Hematopoietic multipotent progenitor cell treated with erythropoietin and hydrocortisone succinate and interleukin-3 and kit ligand, for 8 days (in vitro differentiated cells): ENCODE results near the gene NCOR1.
"Not testable (repeated sequence)": the region's sequence is repeated elsewhere in the genome, so short reads cannot be mapped to it uniquely, and the experiment has no call there.

Source experiments
- DNase-seq: peaks from one replicate; pipeline ENCODE4 v3.0.0-alpha.2; 2015

The NCOR1 gene

DNA sequence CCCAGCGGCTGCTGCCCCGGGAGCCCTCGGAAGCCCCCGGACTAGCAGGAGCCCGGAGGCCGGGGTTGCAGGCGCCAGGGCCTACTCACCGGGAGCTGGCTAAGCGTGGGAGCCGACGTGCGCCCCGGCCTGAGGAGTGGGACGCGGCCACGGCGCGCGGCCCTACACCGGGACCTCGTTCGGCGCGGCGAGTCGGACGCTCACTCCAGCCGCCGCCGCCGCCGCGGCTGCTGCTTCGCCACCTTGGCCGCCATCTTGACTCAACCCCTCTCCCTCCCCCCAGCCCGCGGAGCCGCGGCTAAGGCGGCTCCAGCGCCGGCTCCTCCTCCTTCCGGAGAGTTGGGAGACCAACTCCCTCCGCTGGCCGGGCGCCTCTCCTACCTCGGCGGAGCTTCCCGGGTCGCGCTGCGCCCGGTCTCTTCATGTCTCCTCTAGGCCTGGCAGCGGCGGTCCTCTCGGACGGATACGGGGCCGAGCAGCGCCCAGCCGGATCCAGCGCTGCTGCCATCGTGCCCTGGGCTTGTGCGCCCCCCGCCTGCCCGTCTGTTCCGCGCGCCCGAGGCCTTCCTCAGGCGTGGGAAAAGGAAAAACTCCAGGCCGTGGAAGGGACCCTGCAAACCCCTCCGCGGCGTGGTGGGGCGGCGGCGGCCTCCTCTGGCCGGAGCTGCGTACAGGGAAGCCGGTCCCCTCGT lies at the start of gene NCOR1:
NCOR1 (minus strand) TSS at position 262 of the 692 bp plus-strand sequence. CDS start 20,965 bp downstream, outside the sequence.
- peak; percentile 94 for DNase-seq

DNA sequence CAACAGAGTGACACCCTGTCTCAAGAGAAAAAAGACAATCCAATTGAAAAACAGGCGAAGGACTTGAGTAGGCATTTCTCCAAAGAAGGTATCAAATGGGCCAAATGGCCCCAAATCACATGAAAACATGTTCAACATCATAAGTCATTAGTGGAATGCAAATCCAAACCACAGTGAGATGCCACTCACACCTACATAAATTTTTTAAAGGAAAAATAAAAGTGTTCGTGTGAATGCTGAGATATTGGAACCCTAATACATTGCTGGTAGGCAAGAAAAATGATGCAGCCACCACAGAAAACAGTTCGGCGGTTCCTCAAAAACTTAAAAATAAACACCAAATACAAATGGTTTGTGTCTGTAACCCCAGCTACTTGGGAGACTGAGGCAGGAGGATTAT lies 46.9 kb upstream of the NCOR1 start:
- no peak for DNase-seq

DNA sequence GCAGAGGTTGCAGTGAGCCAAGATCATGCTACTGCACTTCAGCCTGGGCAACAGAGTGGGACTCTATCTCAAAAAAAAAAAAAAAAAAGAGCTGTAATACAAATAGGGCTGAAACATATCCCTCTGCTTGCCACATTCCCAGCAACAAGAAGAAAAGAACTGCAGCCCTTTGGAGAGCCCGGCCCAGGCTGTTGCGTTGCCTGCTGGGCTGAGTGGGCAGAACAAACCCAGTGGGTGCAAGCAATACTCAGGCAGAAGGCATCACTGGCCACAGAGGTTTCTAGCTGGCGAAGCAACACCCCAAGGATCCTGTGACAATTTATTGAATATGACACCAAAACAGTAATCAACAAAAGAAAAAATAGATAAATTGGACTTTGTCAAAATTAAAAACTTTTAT lies 45.7 kb upstream of the NCOR1 start:
- no peak for DNase-seq

- DNase-seq = no peak
Observed at GRCh38 chr17:16259926-16260325, 44.6 kb upstream of the NCOR1 start.

GRCh38 chr17:16258901-16259300 lies 43.6 kb upstream of the NCOR1 start:
- DNase-seq = no peak

DNA sequence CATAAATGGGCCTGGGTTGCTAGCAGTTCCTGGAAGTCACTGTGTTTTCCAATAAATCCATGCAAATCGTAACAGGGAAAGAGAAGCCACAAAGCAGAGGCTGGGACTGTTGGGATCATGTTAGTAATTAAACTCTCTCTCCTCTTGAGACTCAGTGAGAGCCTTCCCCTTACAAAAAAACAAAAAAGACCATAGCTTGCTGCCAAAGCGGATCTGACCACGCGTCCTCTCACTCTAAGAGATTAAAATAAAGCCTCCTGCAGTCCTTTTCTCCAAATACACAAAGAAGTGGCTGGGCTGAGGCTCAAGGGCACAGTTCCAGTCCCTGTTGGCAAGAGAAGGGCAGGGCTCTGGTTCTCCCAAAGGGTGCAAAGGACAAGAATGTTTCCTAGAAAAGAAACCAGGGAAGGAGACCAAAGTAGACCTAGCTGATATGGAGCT lies 40.2 kb upstream of the NCOR1 start:
- DNase-seq = no peak

DNA sequence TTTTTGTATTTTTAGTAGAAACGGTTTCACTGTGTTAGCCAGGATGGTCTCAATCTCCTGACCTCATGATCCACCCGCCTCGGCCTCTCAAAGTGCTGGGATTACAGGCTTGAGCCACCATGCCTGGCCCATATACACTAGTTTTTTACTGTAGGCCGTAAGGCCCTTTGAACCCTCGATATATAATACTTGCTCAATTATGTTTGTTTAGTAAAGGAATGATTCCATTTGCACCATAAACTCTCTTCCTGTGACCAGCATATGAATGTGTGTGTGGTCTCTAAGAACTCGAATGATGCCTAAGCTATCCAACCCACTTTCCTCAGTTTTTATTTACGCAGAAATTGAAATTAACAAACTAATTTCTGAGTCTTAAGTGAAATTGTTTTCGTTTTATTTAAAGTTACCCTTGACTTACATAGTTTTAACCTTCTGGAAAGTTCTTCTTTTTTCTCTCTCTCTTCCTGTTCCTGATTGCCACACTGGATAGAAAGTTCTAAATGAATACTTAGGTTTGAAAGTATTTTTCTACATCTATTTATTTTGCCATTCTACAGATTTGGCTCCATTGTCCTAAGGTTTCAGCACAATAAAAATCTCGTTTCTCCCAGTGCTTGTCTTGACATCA lies 39.6 kb upstream of the NCOR1 start:
- no peak for DNase-seq

DNA sequence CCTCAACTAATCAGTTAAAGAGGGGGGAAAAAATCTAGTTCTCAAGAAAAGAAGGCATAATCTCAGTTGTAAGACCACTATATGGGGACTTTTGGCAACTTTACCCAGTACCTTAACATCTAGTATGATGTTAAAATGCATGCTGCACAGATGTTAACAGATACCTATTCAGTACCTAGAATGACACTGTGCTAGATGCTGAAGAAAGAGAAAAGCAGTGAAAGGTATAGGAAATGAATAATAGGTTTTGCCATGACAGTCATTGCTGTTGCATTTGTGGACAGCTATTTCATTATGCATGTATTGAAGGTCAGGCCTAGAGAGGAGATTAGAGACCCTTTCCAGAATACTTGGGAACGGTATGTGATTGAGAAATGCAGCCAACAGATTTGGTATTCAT lies 36.2 kb upstream of the NCOR1 start:
- no peak for DNase-seq

GRCh38 chr17:16251043-16251442 lies 35.7 kb upstream of the NCOR1 start:
- no peak for DNase-seq

DNA sequence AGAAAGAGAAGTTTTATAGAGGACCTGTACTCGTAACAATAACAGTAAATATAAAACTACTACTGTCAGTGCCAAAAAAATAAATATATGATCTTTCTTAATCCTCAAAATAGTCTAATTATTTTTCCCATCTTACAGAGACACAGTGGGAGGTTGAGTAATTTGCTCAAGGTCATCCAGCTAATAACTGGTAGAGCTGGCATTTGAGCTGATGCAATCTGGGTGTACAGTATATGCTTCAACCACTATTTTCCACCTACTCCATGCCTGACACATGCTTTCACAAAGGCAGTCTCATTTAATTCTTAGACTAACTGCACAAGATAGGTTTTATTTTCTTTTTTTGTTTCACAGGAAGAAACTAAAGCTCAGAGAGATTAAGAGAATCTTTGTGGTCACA lies 35.3 kb upstream of the NCOR1 start:
- no peak for DNase-seq

DNA sequence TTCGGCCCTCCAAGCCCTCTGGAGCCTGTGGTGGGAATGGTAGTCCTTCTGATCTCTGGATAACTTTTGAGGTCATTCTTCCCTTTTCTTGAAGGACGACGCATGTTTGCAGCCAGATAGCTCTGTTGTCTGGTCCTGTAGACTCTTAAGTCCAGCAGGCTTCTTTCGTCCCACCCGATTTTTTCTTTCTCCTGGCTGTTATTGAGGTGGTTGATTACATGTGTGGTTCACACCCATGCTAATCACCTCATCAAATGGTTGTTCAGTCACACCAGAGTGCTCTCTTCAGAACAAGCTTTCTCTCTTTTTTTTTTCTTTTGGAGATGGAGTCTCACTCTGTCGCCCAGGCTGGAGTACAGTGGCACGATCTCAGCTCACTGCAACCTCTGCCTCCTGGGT lies 32.3 kb upstream of the NCOR1 start:
- DNase-seq = no peak

DNA sequence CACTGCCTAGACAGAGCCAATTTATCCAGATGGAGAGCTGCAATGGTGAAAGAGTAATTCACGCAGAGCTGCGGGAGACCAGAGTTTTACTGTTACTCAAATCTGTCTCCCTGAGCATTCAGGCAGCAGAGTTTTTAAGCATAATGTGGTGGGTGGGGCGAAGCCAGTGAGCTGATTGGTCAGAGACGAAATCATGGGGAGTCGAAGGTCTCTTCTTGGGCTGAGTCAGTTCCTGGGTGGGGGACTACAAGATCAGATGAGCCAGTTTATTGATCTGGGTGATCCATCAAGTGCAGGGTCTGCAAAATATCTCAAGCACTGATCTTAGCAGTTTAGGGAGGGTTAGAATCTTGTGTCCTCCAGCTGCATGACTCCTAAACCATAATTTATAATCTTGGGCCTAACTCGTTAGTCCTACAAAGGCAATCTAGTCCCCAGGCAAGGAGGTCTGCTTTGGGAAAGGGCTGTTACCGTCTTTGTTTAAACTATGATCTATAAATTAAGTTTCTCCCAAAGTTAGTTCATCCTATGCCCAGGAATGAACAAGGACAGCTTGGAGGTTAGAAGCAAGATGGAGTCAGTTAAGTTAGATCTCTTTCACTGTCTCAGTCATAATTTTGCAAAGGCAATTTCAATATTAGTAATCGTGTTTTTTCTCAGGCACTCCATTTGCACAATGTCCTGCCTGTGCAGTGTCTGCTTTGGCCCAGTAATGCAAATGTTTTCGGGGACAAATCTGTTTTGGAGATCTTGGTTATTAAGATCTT lies 28.6 kb upstream of the NCOR1 start:
- no peak for DNase-seq

DNA sequence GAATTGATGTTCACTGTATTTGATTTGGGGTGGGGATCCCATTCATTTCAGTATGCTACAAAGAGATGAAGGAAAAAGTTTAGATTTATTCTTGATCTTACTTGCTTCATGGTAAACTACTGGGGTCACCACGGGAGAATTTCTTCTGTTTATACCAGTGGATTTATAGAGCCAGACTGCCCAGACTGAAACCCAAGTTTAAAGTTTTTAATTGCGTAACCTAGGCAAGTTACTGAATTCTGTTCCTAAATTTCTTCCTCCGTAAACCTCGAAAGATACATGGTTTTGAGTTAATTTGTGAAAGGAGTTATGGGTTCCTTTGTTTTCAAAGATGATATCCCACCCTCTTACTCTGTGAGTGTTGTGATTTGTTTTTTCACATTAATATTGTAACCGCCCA lies 28.1 kb upstream of the NCOR1 start:
- no peak for DNase-seq

DNA sequence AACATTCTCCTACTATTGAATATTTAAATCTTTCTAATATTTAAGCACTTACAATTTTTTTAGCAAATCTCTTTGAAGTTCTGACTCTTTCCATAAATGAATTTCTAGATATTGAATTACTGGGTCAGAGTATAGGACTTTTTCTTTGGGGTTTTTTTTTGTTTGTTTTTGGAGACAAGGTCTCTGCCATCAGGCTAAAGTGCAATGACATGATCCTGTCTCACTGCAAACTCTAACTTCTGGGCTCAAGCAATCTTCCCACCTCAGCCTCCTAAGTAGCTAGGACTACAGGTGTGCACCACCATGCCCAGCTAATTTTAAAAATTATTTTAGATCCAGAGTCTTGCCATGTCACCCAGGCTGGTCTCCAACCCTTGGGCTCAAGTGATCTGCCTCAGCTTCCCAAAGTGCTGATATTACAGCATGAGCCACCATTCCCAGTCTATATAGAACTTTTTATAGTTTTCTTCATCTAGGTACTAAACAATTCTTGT lies 26.6 kb upstream of the NCOR1 start:
- DNase-seq = no peak

GRCh38 chr17:16239931-16240330 lies 24.6 kb upstream of the NCOR1 start:
- no peak for DNase-seq

DNA sequence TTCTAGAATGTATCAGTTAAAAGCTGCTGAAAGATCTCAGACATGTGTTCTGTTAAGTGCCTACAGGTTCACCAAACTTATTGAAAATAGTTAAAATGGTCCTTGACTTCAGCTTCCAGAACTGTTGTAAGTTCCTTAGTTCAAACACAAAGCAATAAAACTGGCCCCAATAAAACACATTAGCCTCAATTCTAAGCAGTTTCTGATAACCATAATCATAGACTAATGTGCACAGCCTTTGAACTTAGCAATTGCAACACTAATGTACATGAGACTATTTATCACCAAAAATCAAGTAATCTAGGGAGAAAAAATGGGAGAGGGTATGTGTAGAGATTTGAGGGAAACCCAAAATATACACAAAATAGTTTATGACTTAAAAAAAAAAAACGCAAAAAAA lies 17.1 kb upstream of the NCOR1 start:
- DNase-seq = no peak

DNA sequence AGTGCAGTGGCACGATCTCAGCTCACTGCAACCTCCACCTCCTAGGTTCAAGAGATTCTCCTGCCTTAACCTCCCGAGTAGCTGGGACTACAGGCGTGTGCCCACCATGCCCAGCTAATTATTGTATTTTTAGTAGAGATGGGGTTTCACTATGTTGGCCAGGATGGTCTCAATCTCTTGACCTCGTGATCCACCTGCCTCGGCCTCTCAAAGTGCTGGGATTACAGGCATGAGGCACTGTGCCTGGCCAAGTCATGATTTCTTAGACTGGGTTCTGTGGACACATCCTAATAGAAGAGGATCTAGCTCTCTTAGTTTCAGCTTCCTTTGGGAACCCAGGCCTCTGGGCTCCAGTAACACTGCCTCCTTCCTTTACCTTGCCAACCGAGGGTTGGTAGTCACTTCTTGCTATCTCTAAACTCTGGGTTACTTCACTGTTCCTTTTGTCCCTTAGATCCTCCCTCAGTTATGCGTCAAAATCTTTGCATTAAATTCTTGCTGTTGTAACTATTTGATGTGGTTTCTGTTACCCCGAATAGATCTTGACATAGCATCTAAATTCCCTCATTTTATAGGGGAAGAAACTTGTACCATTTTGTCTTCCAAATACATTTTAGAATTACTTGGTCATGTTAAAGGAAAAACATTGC lies 14.7 kb upstream of the NCOR1 start:
- DNase-seq = not testable (repeated sequence)

GRCh38 chr17:16222406-16222805 lies 7.1 kb upstream of the NCOR1 start:
- no peak for DNase-seq

- DNase-seq = peak; percentile 96
Observed at GRCh38 chr17:16217002-16217635, 1.8 kb upstream of the NCOR1 start, which contains the start of gene PIGL. PIGL (plus strand) TSS chr17:16217210; CDS start chr17:16217227, 17 bp downstream.

GRCh38 chr17:16216341-16217001 lies 1.1 kb upstream of the NCOR1 start:
- DNase-seq = not testable (repeated sequence)

DNA sequence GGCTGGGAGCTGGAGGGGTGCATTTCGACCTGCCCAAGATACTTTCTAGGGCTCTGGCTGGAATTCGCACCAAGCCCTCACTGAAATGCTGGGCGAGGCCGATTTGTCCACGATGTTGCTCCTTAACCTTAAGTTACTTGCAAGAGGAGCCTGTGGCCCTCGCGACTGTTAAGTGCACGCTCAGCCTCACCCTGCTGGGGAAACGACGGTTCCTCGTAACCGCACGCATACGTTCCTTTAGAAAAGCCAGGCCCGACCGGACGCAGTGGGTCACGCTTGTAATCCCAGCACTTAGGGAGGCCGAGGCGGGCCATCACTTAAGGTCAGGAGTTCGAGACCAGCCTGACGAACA lies 607 bp upstream of the NCOR1 start:
- DNase-seq = peak; percentile 75

GRCh38 chr17:16215002-16215272 lies 397 bp downstream of the NCOR1 start:
- no peak for DNase-seq
